Kidney (tissue), 14 donors: ENCODE data around the gene RUFY3. TPM values are rescaled to one million over a fixed set of nuclear protein-coding genes. Genes with fewer than 3 reads are reported as not detected.
A peak's percentile ranks its signal among the peaks of the same experiment; 100 is the strongest.

Source experiments
- DNase-seq, 5 donors: peaks; one replicate each; pipeline ENCODE4 v3.0.0-alpha.2; 2013 to 2020
- FAIRE-seq: peaks from 2 replicates; lab custom pipeline; 2012; peaks lifted over from hg19 to GRCh38; lab: Jason Lieb, UNC
- H3K27ac ChIP-seq, 2 donors: one replicate each; pipeline ENCODE4 v1.7.0; 2013; ENCODE audit warnings: low read depth in 2 of 2, low read length in 2 of 2, inconsistent platforms in 1 of 2
- H3K27me3 ChIP-seq: one replicate; pipeline ENCODE4 v1.7.1; 2013; ENCODE audit warnings: low read length, inconsistent platforms; ENCODE audit not compliant: control insufficient read depth, insufficient read depth
- H3K36me3 ChIP-seq, 3 donors: one replicate each; pipeline versions ENCODE4 v1.7.0 to v1.7.1; 2013; ENCODE audit warnings: low read length in 3 of 3, control low read depth in 1 of 3, inconsistent platforms in 1 of 3; ENCODE audit not compliant: insufficient read depth in 3 of 3, control insufficient read depth in 2 of 3
- H3K4me1 ChIP-seq, 3 donors: one replicate each; pipeline versions ENCODE4 v1.7.0 to v1.7.1; 2013; ENCODE audit warnings: low read length in 3 of 3, inconsistent platforms in 1 of 3, low read depth in 1 of 3; ENCODE audit not compliant: control insufficient read depth in 2 of 3, insufficient read depth in 2 of 3
- H3K4me3 ChIP-seq, 3 donors: one replicate each; pipeline versions ENCODE4 v1.7.0 to v1.8.1; 2013; ENCODE audit warnings: low read length in 3 of 3, control low read depth in 1 of 3, inconsistent platforms in 1 of 3
- H3K9ac ChIP-seq, 3 donors: one replicate each; pipeline versions ENCODE4 v1.7.0 to v1.7.1; 2013; ENCODE audit warnings: low read length in 3 of 3, control low read depth in 1 of 3, inconsistent platforms in 1 of 3
- H3K9me3 ChIP-seq, 3 donors: one replicate each; pipeline versions ENCODE4 v1.7.0 to v1.7.1; 2013; ENCODE audit warnings: low read length in 3 of 3, control low read depth in 1 of 3, inconsistent platforms in 1 of 3; ENCODE audit not compliant: control insufficient read depth in 2 of 3, insufficient read depth in 1 of 3
- CTCF ChIP-seq: IDR thresholded peaks from 3 replicates; pipeline ENCODE4 v1.5.1; 2012; ENCODE audit warnings: mild to moderate bottlenecking, moderate library complexity, borderline replicate concordance; ENCODE audit not compliant: insufficient read depth; ENCODE audit errors: extremely low read depth
- intact Hi-C: fragments of 100-400 bp; cut with DNase I; formaldehyde crosslinking; loops from one replicate; pipeline ENCODE4 v1.11.1; 2022
- polyA plus RNA-seq: library from polyadenylated mRNA; stranded (reverse); fragments of 350-450 nt; fragmentation: Illumina TruSeq; extraction: RNeasy Lipid Tissue Mini Kit (QIAGEN cat#74804); gene quantifications from one replicate; pipeline ENCODE4 v1.2.3, GENCODE V29; 2014; ENCODE audit warnings: low read depth, low replicate concordance; ENCODE audit not compliant: insufficient read depth
- total RNA-seq: library from RNA; stranded (reverse); fragmentation: NEBNext Ultra II Directional; extraction: Animal tissue kit (Norgen Biotek cat#: 25700); gene quantifications from one replicate; pipeline ENCODE4 v1.2.1, GENCODE V29; 2021
- donor health status: control.
- donor health status: control.
- donor health status: control.
- donor health status: control.
- donor health status: control.
- donor health status: DM: yes; HTN: yes; CAD: no.
- donor health status: Normal renal cell carcinoma (clear cell type).

The RUFY3 gene
- total and polyA plus RNA-seq, 2 donors from 2014 or later = 40.6 to 72.5 TPM

DNA sequence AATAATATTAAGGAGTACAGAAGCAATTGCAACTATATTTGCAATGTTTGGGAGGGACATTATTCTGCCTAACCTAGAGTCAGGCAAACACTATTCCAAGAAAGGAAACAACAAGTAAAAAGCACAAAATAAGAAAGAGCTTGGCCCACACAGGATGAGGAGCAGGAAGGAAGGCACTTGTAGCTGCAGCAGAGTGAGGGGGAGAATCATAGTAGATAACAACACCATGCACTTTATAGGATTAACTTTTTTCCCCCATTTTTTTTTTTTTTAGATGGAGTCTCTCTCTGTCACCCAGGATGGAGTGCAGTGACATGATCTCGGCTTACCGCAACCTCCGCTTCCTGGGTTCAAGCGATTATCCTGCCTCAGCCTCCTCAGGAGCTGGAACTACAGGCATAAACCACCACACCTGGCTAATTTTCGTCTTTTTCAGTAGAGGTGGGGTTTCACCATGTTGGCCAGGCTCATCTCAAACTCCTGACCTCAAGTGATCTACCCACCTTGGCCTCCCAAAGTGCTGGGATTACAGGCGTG is 45.1 kb upstream of the RUFY3 start:
- no peaks in the 10 kb centered on the region for H3K27me3 ChIP-seq
- TF ChIP-seq CTCF = no peak
- H3K27ac ChIP-seq = no peak overlapping the region
- no peak overlapping the region for H3K4me3 ChIP-seq
- no peak overlapping the region for H3K9ac ChIP-seq
- FAIRE-seq (no peak), DNase-seq (no peak)
- no peaks in the 10 kb centered on the region for H3K36me3 ChIP-seq
- intact Hi-C loops = no loop called here
- H3K4me1 ChIP-seq = no peaks in the 10 kb centered on the region
- H3K9me3 ChIP-seq = no peaks in the 10 kb centered on the region

DNA sequence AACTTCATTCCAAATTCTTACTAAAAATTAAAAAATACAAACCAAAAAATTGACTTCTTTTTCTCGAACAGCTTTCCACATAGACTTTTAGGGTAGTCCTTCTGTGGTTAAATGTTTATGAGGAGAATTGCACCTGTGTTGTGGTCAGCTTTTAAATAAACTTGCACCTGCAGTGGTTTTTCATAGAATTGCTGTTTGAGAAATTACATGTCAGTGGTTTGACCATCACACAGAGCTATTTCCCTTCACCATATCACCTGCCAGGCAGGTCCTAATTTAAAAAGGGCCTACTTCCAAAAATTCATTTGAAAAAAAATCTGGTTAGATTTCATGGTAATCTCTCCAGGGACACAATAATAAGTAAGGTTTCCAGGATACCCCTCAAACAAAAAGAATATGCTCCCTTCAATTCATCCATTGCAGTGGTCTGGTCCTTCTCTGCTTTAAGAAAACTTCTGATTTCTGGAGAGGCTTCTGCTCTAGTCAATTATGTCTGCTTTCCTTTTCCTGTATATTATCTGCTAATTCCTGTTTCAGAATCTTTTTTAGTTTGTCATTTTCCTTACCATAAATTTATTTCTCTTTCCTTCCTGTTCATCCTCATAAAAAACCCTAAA is 43.3 kb upstream of the RUFY3 start:
- no peaks in the 10 kb centered on the region for H3K36me3 ChIP-seq
- TF ChIP-seq CTCF = no peak
- intact Hi-C loops = no loop called here
- FAIRE-seq (no peak), DNase-seq (no peak)
- no peaks in the 10 kb centered on the region for H3K4me1 ChIP-seq
- H3K27me3 ChIP-seq = no peaks in the 10 kb centered on the region
- no peak overlapping the region for H3K27ac ChIP-seq
- no peak overlapping the region for H3K4me3 ChIP-seq
- no peaks in the 10 kb centered on the region for H3K9me3 ChIP-seq
- no peak overlapping the region for H3K9ac ChIP-seq

- intact Hi-C loops = no loop called here
- no peak for TF ChIP-seq CTCF
- H3K4me3 ChIP-seq = no peak overlapping the region
- H3K9me3 ChIP-seq = no peaks in the 10 kb centered on the region
- no peak overlapping the region for H3K9ac ChIP-seq
- peak in 2 of 5 donors; percentile 56 to 85 for DNase-seq
- no peak for FAIRE-seq
- no peaks in the 10 kb centered on the region for H3K4me1 ChIP-seq
- H3K27ac ChIP-seq = no peak overlapping the region
- H3K36me3 ChIP-seq = no peaks in the 10 kb centered on the region
- no peaks in the 10 kb centered on the region for H3K27me3 ChIP-seq
These were observed 40.8 kb upstream of the RUFY3 start for GRCh38 chr4:70680934-70681333.
